LoVo (cell line): ENCODE measurements around the gene C2orf81.
"Not testable (repeated sequence)": the region's sequence is repeated elsewhere in the genome, so short reads cannot be mapped to it uniquely, and the experiment has no call there.

Source experiments
- DNase-seq: peaks from one replicate; pipeline ENCODE4 v3.0.0-alpha.2; 2016; ENCODE audit warnings: low spot score

C2orf81 gene

DNA sequence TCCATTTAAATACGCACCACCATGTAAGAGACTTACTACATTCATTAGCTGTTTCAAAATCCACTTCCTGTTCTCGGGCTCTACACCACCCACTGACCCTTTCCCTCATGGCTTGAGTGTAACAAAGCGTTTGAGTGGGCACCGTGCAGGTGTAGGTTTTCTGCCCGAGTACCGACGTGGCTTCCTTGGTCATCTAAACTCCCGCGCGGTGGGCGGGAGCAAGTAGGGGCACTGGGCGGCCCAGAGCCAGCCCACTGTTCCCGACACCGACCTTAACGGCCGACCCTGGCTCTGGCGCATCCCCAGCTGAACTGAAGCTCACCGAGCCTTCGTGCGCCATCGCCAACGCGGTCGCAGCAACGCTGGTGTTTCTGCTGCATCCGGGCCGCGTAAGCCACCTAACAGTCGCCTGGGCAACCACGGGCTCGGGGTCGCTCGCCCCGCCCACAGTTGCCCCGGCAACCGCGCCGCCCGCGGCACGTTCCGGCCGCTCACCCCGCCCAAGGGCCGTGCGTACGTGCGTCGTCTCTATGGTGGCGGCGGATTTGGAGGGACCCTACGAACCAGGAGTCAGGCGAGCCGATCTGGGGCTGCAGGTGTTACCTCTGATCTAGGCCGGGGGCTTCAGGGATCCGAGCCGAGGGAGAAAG, at the start of gene C2orf81, which contains the start of gene WDR54:
C2orf81 (minus strand) TSS at position 399 of the 650 bp plus-strand sequence; CDS start at position 340, 59 bp downstream.
WDR54 (plus strand) TSS at position 510 of the 650 bp plus-strand sequence. CDS start 424 bp downstream, outside the sequence.
- DNase-seq, result peak; percentile 89

GRCh38 chr2:74470742-74471141, 49.3 kb upstream of the C2orf81 start:
- not testable (repeated sequence) for DNase-seq

- DNase-seq, result no peak
These were observed 43.0 kb upstream of the C2orf81 start for GRCh38 chr2:74464406-74464805.

DNA sequence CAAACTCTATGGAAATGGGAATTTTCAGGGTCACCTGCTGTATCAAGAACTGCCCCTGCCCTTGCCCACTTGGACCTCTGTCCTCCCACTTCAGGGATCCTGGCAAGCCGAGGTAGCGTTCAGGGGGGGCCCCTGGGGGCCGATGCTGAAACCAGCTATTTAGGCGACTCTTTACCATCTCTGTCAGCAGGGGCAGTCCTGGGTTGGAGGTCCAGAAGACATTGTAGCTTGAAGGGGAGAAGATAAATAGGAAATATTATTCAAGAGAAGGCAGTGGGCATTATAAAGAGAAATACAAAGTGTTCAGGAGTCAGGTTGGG, 41.3 kb upstream of the C2orf81 start:
- DNase-seq, result no peak

GRCh38 chr2:74462054-74462785, 40.8 kb upstream of the C2orf81 start:
- DNase-seq, result no peak

GRCh38 chr2:74461187-74462053, 40.0 kb upstream of the C2orf81 start:
- DNase-seq, result no peak

- DNase-seq, result not testable (repeated sequence)
These were observed 38.8 kb upstream of the C2orf81 start for GRCh38 chr2:74460187-74460586.

DNA sequence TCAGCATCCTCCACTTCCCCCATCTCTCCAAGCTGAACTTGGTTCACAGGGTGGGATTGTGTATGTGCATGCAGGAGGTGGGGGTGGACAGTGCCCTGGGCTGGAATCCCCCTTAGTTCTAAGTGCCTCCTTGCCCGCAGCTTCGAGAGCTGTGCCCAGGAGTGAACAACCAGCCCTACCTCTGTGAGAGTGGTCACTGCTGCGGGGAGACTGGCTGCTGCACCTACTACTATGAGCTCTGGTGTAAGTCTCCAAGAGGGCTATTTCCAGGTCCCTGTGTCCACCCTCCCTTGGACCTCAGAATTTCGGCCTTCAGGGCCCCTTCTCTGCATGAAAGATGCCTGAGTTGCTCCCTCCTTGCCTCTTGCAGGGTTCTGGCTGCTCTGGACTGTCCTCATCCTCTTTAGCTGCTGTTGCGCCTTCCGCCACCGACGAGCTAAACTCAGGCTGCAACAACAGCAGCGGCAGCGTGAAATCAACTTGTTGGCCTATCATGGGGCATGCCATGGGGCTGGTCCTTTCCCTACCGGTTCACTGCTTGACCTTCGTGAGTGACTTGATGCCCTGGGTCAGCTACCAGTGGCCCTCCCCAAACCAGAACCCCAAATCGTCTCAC, 38.2 kb upstream of the C2orf81 start:
- DNase-seq, result not testable (repeated sequence)

GRCh38 chr2:74458938-74459363, 37.5 kb upstream of the C2orf81 start:
- DNase-seq, result no peak

GRCh38 chr2:74458132-74458937, 36.9 kb upstream of the C2orf81 start, which contains the start of gene WBP1:
TSS of gene WBP1 (plus strand) at chr2:74458438. CDS start at chr2:74458603, 165 bp downstream.
- peak; percentile 99 for DNase-seq

- peak; percentile 39 for DNase-seq
These were observed 36.2 kb upstream of the C2orf81 start for GRCh38 chr2:74457549-74458131.

- DNase-seq, result no peak
These were observed 35.7 kb upstream of the C2orf81 start for GRCh38 chr2:74457129-74457548.

DNA sequence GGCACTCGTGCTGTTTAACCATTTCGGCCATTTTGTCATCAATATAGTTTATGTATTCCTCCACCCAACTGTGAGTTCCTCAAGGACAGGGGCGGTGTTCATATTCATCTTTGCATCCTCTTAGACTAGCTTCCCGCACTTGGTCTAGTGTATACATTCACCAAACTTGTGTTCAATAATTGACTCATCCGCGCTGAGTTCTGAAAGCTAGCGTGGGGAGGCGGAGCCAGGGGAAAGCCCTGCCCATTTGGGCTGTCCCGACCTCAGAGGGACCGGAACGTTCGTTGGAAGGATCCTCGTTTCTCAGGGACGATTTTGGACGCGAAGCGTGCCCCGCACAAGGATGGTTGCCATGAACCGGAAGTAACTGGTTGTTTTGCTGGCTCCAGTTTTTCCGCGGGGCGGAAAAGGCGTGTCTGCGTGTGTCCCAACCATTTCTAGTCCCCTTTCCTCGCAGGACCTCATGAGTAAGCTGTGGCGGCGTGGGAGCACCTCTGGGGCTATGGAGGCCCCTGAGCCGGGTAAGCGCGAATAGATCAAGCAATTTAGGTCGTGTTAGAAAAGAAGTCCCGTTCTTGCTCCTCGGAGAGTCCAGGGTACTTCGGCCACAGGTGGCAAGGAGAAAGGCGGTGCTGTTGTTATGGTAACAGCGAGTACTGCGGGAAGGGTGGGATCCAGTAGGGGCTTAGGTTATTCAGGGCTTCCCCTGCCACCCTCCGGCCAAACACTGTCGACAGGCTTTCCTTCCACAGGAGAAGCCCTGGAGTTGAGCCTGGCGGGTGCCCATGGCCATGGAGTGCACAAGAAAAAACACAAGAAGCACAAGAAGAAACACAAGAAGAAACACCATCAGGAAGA, 33.5 kb upstream of the C2orf81 start, which contains the start of gene INO80B:
INO80B (plus strand) TSS at position 434 of the 858 bp plus-strand sequence; CDS start at position 464, 30 bp downstream.
- DNase-seq, result peak; percentile 97

GRCh38 chr2:74450570-74451190, 29.3 kb upstream of the C2orf81 start:
- no peak for DNase-seq

GRCh38 chr2:74448771-74449170, 27.4 kb upstream of the C2orf81 start:
- DNase-seq, result no peak

GRCh38 chr2:74447230-74447999, 26.0 kb upstream of the C2orf81 start:
- no peak for DNase-seq

DNA sequence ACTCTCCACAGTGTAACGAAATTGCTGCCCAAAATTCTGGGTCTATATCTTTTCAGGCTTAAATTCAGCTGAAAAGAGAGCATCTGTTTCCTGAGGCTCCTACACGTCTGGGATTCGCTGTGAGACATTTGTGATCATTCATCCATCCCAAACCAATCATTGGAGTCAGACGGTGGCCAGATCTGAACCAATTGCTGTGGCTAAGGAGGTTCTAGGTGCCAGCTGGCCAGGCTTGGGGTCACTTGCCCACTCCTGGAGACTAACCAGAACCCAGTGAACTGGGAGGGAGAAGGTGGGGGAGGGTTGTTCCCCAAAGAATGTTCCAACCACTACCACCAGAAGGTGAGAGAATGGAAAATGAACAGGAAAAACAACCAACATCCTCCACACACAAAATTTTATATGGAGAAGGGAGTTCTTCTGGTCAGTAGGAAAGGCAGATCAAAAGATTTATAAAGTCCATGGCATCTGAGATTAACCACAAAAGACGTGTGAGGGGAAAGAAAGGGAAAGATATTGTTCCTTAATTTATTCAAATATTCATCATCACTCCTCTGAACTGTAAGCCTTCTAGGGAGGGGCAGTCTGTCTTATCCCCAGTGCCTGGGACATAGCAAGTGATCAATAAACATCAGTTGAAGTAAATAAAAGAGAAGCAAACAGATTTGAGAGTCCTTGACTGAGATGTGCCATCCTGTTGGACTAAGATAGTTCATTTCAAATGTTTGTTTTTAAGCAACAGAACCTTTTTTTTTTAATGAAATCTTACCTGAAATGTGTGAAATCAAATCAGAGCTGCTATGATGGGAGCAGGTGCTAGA, 23.3 kb upstream of the C2orf81 start:
- DNase-seq, result no peak
